NCI-H82 treated with DMSO at 0.1 percent for 48 hours (cell line): ENCODE results near the gene MAML1.

ENCODE experiments used
- DNase-seq: peaks from one replicate; lab custom pipeline; 2025; ENCODE audit not compliant: unreplicated experiment; lab: John Stamatoyannopoulos, UW

MAML1 gene

DNA sequence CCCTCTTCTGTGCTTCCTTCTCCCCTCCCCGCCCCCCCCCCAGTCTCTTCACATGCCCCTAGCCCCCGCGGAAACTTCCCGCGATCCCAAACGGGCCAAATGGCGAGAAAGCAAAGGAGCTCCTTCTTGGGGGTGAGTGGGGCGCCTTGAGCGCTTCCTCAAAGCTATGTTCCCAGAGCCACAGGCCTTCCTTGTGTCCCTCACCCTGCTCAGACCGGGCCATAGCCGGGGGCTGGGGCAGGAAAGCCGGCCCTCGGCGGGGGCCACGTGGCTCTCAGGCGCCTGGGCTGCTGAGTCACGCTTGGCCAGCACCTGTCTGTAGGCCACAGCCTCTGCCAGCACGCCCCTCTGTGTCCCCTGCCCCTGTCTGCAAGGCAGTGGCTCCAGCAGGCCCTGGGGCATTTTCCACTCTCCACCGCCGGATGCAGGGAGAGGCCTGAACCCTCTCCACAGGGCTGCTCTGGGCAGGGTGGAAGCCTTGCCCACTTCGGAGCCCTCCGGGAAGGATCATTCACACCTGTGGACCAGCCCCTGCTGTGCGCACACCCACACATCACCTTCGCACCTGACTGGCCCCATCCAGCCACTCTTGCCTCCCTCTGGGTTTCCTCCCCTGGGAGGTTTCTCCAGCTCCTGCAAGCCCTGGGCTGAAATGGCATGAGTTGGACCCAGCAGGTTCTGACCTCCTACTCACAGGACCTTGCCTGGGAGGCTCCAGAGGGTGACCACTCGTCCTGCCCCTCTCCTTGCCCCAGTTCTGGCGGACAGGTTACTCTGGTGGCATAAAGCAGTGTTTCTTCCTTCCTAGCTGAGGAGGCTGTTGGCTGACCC is 86.9 kb downstream of the MAML1 start:
- DNase-seq, result no peak

DNA sequence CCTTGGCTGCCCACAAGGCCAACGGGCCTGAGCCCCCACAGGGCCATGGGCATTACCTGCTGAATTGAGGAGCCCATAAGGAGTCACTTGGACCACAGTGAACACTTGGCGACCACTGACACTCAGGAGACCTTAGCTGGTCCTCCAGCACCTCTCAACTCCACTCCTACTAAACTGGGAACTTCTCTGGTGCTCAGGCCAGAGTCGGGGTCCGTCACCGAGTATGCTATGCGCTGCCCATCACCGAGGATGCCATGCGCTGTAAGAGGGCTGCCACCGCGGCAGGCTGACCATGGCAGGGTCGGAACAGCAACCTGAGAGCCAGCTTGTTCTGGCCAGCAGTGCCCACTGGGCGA is 87.5 kb downstream of the MAML1 start:
- no peak for DNase-seq

DNA sequence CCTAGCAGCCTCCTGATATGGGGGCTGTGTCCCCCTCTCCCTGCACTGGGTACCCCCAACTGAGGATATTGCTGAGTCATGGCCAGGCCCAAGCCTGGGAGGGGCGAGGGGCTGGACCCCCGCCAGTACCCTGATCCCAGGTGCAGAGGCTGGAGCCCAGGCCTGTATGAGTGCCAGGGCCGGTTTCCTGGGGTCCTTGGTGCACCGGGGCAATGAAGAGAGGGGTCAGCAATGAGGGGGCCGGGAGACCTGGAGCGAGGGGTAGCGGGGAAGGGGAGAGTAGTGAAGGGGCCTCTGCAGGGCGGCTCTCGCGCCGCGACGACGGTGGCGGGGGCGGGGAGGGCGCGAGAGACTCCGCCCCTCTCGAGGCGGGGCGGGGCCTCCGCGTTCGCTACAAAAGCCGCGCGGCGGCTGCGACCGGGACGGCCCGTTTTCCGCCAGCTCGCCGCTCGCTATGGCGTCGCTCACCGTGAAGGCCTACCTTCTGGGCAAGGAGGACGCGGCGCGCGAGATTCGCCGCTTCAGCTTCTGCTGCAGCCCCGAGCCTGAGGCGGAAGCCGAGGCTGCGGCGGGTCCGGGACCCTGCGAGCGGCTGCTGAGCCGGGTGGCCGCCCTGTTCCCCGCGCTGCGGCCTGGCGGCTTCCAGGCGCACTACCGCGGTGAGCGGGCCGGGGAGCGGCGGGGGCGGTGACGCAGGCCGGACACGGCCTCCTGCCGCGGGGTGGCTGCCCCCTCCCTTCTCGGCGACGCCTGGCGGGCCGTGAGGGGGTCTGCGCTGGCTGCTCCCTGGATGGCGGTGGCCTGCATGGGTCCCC is 88.1 kb downstream of the MAML1 start, which contains the start of gene SQSTM1:
Gene SQSTM1 (plus strand): TSS at position 423 of the 815 bp plus-strand sequence. CDS start 32 bp downstream, at position 455.
- DNase-seq, result peak; percentile 2

DNA sequence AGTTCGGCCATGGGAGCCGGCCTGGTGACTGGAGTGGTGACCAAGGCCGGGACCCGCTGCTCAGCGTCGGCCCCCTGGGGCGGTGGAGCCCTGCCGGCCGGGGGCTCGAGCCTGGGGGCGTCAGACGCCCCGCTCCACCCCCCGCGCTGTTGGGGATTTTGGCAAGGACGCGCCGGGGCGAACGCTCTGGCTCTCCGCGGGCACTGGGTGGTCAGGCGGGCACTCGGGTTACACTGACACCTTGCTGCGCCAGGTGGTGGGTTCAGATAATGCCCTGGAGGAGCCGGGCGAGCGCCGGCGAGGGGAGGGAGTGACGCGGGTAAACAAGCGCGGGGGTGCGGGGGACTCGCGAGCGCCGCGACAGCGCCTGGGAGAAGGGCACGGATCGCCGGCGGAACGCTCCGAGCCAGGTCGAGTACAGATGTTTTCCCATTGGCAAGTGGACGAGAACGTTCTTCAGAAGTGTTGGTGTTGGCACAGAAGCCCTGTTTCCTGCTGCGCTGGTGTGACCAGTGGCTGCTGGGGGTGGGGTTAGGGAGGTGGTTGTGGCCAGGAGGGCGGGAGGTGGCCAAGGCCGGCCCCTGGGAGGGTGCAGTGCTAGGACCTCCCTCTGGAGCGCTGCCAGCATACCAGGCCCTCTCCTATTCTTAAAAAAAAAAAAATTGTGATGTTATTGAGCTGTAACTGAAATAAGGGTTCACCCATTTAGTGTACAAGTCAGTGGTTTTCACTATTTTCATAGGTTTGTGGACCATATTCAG is 88.9 kb downstream of the MAML1 start:
- DNase-seq, result peak; percentile 43

GRCh38 chr5:179822059-179822432 is 89.4 kb downstream of the MAML1 start:
- DNase-seq, result no peak

DNA sequence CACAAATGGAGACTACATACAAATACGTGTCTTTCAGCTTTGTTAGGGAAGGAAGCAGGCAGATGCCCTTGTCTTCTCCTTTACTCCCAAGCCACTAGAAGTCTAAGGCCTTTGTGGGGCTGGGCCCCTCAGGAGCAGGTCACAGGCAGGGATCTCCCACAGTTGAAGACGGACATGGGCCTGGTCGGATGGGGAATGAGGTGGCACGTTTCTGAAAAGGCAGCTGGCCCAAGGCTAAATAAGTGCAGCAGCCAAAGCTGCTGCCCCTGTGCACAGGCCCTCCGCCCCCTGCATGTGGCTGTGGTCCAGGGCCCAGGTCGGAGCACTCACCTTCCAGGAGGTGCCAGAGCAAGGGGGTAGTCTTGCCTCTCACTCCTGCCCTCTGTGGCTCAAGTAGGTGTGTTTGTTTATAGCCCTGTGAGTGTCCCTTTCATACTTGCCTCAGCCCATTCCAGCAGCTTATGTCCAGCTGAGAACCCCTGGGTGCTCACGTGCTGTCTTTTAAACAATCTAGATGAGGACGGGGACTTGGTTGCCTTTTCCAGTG is 89.9 kb downstream of the MAML1 start:
- DNase-seq, result no peak

DNA sequence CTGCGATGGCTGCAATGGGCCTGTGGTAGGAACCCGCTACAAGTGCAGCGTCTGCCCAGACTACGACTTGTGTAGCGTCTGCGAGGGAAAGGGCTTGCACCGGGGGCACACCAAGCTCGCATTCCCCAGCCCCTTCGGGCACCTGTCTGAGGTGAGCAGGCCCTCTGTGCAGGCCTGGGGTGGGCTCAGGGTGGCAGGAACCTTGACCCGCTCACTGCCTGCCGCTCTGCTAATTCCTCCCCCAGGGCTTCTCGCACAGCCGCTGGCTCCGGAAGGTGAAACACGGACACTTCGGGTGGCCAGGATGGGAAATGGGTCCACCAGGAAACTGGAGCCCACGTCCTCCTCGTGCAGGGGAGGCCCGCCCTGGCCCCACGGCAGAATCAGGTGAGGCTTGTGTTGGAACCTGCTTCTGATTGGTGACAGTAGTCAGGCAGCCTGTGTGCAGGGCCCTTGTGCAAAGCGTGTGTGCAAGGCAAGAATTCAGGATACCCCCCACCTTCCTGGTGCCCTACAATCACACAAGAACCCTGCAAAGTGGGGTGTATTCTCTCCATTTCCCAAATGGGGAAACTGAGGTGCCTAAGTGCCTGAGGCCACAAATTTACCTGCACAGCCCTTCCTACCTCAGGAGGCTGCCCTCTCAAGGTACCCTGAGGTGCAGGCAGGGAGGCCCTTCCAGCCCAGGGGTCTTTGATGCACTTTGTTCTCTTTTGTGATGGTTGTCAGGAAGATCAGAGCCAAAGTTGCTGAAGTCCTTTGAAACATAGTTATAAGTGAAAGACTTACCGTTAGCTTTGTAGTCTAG is 91.5 kb downstream of the MAML1 start:
- no peak for DNase-seq

- no peak for DNase-seq
Measured at GRCh38 chr5:179824745-179825112, 92.1 kb downstream of the MAML1 start.

DNA sequence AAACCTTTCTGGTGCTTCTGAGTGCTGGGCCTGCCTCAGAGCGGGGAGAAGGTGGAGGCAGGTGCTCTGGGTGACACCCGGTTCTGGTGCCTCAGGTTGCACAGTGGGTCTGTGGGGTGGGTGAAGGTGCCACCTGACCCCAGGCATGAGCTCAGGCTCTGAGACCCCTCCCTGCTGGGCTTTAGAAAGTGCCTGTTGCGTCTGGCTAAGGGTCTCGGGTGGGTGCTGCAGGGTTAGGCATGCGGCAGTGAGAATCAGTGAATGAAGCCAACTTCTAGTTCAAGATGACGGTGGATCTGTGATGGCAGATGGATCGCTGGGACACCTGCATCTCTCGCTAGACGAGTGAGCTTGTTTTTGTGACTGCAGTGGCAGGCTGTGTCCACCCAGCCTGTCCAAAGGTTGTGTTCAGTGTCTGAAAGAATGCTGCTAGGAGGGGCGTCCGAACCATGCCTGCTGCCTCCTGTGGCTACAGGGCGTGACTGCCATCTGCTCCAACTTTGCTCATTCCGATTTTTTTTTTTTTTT is 93.1 kb downstream of the MAML1 start:
- DNase-seq, result no peak
